Chondrocyte (in vitro differentiated cells): Measurements from ENCODE around the gene CRMP1. TPM values are rescaled to one million over a fixed set of nuclear protein-coding genes. Genes with fewer than 3 reads are reported as not detected.

Source experiments
- DNase-seq: peaks from one replicate; pipeline ENCODE4 v3.0.0; 2021; ENCODE audit warnings: mixed read lengths, low spot score
- H3K27ac Mint-ChIP-seq: one replicate; pipeline ENCODE4 v1.8.0; 2021; ENCODE audit warnings: mild to moderate bottlenecking, moderate library complexity, mixed read lengths; ENCODE audit not compliant: unreplicated experiment
- H3K27me3 Mint-ChIP-seq: 2 replicates; pipeline ENCODE4 v1.8.0; 2021; ENCODE audit warnings: low read depth, mixed read lengths
- H3K36me3 Mint-ChIP-seq: 2 replicates; pipeline ENCODE4 v1.8.0; 2021; ENCODE audit warnings: low read depth, mixed read lengths
- H3K4me1 Mint-ChIP-seq: 2 replicates; pipeline ENCODE4 v1.8.0; 2021; ENCODE audit warnings: low read depth, mild to moderate bottlenecking, mixed read lengths
- H3K4me3 Mint-ChIP-seq: one replicate; pipeline ENCODE4 v1.8.0; 2021; ENCODE audit warnings: mild to moderate bottlenecking, moderate library complexity, mixed read lengths; ENCODE audit not compliant: unreplicated experiment
- H3K9me3 Mint-ChIP-seq: 2 replicates; pipeline ENCODE4 v1.8.0; 2021; ENCODE audit warnings: low read depth, mixed read lengths
- CTCF ChIP-seq: fragments of 200-600 bp; sonication (generic); IDR thresholded peaks from 2 replicates; pipeline ENCODE4 v1.5.0; 2021; ENCODE audit warnings: antibody characterized with exemption, mild to moderate bottlenecking, moderate library complexity
- total RNA-seq: library from RNA; stranded (reverse); gene quantifications from 3 replicates; pipeline ENCODE4 v1.2.1, GENCODE V29; 2021

Gene CRMP1
- total RNA-seq, 1 donor from 2014 or later = 59.5 TPM

GRCh38 chr4:5826437-5827107 is 66.3 kb downstream of the CRMP1 start:
- Mint-ChIP-seq H3K27ac (no peak overlapping the region), H3K4me1 (no peaks in the 10 kb centered on the region), H3K36me3 (peaks cover 36% of the 10 kb centered on the region), H3K27me3 (no peaks in the 10 kb centered on the region), H3K9me3 (no peaks in the 10 kb centered on the region), H3K4me3 (no peak overlapping the region)
- DNase-seq = no peak
- no peak for TF ChIP-seq CTCF

- TF ChIP-seq CTCF = no peak
- Mint-ChIP-seq H3K4me3 (no peak overlapping the region), H3K4me1 (no peaks in the 10 kb centered on the region), H3K27me3 (no peaks in the 10 kb centered on the region), H3K9me3 (no peaks in the 10 kb centered on the region), H3K36me3 (peaks cover 43% of the 10 kb centered on the region), H3K27ac (peak overlapping the region; percentile 13)
- DNase-seq = no peak
Observed at GRCh38 chr4:5825321-5826041, 67.4 kb downstream of the CRMP1 start.

- Mint-ChIP-seq H3K9me3 (no peaks in the 10 kb centered on the region), H3K4me1 (no peaks in the 10 kb centered on the region), H3K27ac (no peak overlapping the region), H3K27me3 (no peaks in the 10 kb centered on the region), H3K4me3 (no peak overlapping the region), H3K36me3 (peaks cover 49% of the 10 kb centered on the region)
- peak; percentile 78 for TF ChIP-seq CTCF
- DNase-seq = no peak
Observed at GRCh38 chr4:5824635-5825034, 68.3 kb downstream of the CRMP1 start.

GRCh38 chr4:5824227-5824626 is 68.7 kb downstream of the CRMP1 start:
- Mint-ChIP-seq H3K4me3 (no peak overlapping the region), H3K4me1 (no peaks in the 10 kb centered on the region), H3K9me3 (no peaks in the 10 kb centered on the region), H3K27ac (peak overlapping the region; percentile 34), H3K36me3 (peaks cover 49% of the 10 kb centered on the region), H3K27me3 (no peaks in the 10 kb centered on the region)
- TF ChIP-seq CTCF = no peak
- no peak for DNase-seq

- no peak for DNase-seq
- Mint-ChIP-seq H3K36me3 (peaks cover 53% of the 10 kb centered on the region), H3K4me3 (no peak overlapping the region), H3K27ac (no peak overlapping the region), H3K4me1 (no peaks in the 10 kb centered on the region), H3K9me3 (no peaks in the 10 kb centered on the region), H3K27me3 (no peaks in the 10 kb centered on the region)
- TF ChIP-seq CTCF = no peak
Observed at GRCh38 chr4:5823542-5824211, 69.2 kb downstream of the CRMP1 start.
